Prostate gland (tissue), 2 donors: Measurements from ENCODE around the gene MZB1. TPM values are rescaled to one million over a fixed set of nuclear protein-coding genes. Genes with fewer than 3 reads are reported as not detected.

Experiments used
- DNase-seq: peaks from one replicate; pipeline ENCODE4 v3.0.0-alpha.2; 2019; ENCODE audit warnings: low spot score
- H3K27ac ChIP-seq, 2 donors: fragments of 200-600 bp; sonication (generic); 2 replicates each; pipeline ENCODE4 v1.5.1; 2017 to 2019
- H3K27me3 ChIP-seq: fragments of 200-600 bp; sonication (generic); replicated peaks from 2 replicates; pipeline ENCODE4 v1.5.1; 2019; ENCODE audit not compliant: insufficient read depth
- H3K36me3 ChIP-seq, 2 donors: fragments of 200-600 bp; sonication (generic); 1 replicate in 1 of 2; 2 replicates in 1 of 2; pipeline versions ENCODE4 v1.5.1 to v1.8.1; 2017 to 2019
- H3K4me1 ChIP-seq: fragments of 200-600 bp; sonication (generic); replicated peaks from 2 replicates; pipeline ENCODE4 v1.5.1; 2019
- H3K4me3 ChIP-seq, 2 donors: fragments of 200-600 bp; sonication (generic); 2 replicates each; pipeline ENCODE4 v1.5.1; 2017 to 2019
- H3K9me3 ChIP-seq: fragments of 200-600 bp; sonication (generic); 2 replicates; pipeline ENCODE4 v1.5.1; 2017
- CTCF ChIP-seq, 4 experiments: fragments of 200-600 bp in 2 of 4; fragments of 450-650 bp in 2 of 4; sonication (generic) in 2 of 4; IDR thresholded peaks; 1 replicate in 3 of 4; 2 replicates in 1 of 4; pipeline ENCODE4 v1.5.1; 2016 to 2019; ENCODE audit warnings: antibody characterized with exemption in 4 of 4, mild to moderate bottlenecking in 2 of 4, moderate library complexity in 2 of 4
- POLR2A ChIP-seq: fragments of 450-650 bp; IDR thresholded peaks from one replicate; pipeline ENCODE4 v1.6.1; 2016; ENCODE audit warnings: antibody characterized with exemption, mild to moderate bottlenecking
- POLR2AphosphoS5 ChIP-seq: sonication (generic); formaldehyde crosslinking; IDR thresholded peaks from one replicate; pipeline ENCODE4 v1.6.1; 2017; ENCODE audit warnings: antibody characterized with exemption
- WGBS: methylation state at CpG from one replicate; pipeline ENCODE4 v1.1.5; 2018; 5-methylcytosine and 5-hydroxymethylcytosine counted together
- intact Hi-C: fragments of 100-400 bp; cut with DNase I; formaldehyde crosslinking; loops from one replicate; pipeline ENCODE4 v1.14.2; 2022
- total RNA-seq, 2 donors: library from RNA; depleted of rRNA; stranded (reverse); fragments of >200 nt; gene quantifications; one replicate each; pipeline ENCODE4 v1.1.0, GENCODE V29; 2016

The MZB1 gene
- total RNA-seq, 2 donors from 2014 or later: 2.7 to 4.3 TPM

DNA sequence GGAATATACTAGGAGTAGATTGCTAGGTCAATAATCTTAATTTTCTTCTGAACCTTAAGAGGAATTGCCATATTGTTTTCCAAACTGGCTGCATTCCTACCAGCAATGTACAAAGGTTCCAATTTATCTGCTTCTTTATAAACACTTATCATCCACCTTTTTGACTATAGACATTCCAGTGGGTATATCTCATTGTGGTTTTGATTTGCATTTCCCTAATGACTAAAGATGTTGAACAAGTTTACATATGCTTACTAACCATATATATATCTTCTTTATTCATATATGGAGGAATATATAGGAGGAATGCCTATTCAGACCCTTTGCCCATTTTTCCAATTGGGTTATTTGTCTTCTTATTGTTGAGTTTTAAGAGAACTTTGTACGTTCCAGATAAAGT lies 42.0 kb upstream of the MZB1 start:
- Histone ChIP-seq H3K4me3 (no peak overlapping the region), H3K36me3 (no peaks in the 10 kb centered on the region), H3K27ac (no peak overlapping the region), H3K4me1 (no peaks in the 10 kb centered on the region), H3K9me3 (no peaks in the 10 kb centered on the region), H3K27me3 (no peaks in the 10 kb centered on the region)
- intact Hi-C loops: no loop called here
- TF ChIP-seq POLR2A: no peak
- no peak for TF ChIP-seq POLR2AphosphoS5
- TF ChIP-seq CTCF (IDR thresholded peaks at IDR 0.05): no peak
- DNase-seq: no peak
- 69% methylated on average over 1 of the region's 1 CpG for WGBS

DNA sequence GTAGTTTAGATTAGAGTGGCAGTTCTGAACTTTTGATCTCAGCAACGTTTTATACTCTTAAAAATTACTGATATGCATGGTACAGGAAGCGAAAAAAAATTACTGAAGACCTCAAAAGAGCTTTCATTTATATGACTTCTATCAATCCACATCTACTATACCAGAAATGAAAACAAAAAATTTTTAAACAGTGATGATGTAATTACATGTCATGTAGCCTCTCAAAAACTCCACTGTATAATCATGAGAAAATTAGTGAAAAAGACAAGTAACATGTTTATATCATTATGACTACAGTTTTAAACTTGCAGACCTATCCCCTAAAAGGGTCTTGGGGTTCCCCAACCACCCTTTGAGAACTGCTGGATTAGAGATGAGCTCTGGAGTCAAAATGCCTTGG lies 40.3 kb upstream of the MZB1 start:
- H3K36me3 ChIP-seq: no peaks in the 10 kb centered on the region
- no peaks in the 10 kb centered on the region for H3K27me3 ChIP-seq
- 91% methylated on average over 2 of the region's 2 CpGs for WGBS
- intact Hi-C loops: no loop called here
- no peak overlapping the region for H3K4me3 ChIP-seq
- no peaks in the 10 kb centered on the region for H3K9me3 ChIP-seq
- H3K27ac ChIP-seq: no peak overlapping the region
- no peak for DNase-seq
- TF ChIP-seq POLR2AphosphoS5 (no peak), POLR2A (no peak), CTCF (IDR thresholded peaks at IDR 0.05) (no peak)
- no peaks in the 10 kb centered on the region for H3K4me1 ChIP-seq

- TF ChIP-seq CTCF (IDR thresholded peaks at IDR 0.05): no peak
Observed at GRCh38 chr5:139426203-139426885, 36.6 kb upstream of the MZB1 start.

GRCh38 chr5:139425497-139425896 lies 35.8 kb upstream of the MZB1 start:
- no peak for DNase-seq
- 38% methylated on average over 5 of the region's 5 CpGs for WGBS
- Histone ChIP-seq H3K9me3 (no peaks in the 10 kb centered on the region), H3K36me3 (no peaks in the 10 kb centered on the region), H3K4me3 (no peak overlapping the region), H3K4me1 (no peaks in the 10 kb centered on the region), H3K27me3 (no peaks in the 10 kb centered on the region), H3K27ac (no peak overlapping the region)
- no peak for TF ChIP-seq POLR2A
- no peak for TF ChIP-seq CTCF (IDR thresholded peaks at IDR 0.05)
- TF ChIP-seq POLR2AphosphoS5: no peak
- intact Hi-C loops: no loop called here

More at GRCh38 chr5:139426203-139426885, 36.6 kb upstream of the MZB1 start:
- Histone ChIP-seq H3K4me1 (no peaks in the 10 kb centered on the region), H3K4me3 (no peak overlapping the region), H3K27me3 (no peaks in the 10 kb centered on the region), H3K36me3 (no peaks in the 10 kb centered on the region), H3K9me3 (no peaks in the 10 kb centered on the region), H3K27ac (no peak overlapping the region)
- 79% methylated on average over 8 of the region's 8 CpGs for WGBS
- DNase-seq: no peak
- intact Hi-C loops: no loop called here

GRCh38 chr5:139422307-139422893 lies 32.7 kb upstream of the MZB1 start:
- intact Hi-C loops: loop anchor here (2.0 to 5.0 kb wide), 2 partner anchors 90 to 342 kb away; no protein-coding TSS in a partner anchor

More at GRCh38 chr5:139422307-139422893, 32.7 kb upstream of the MZB1 start:
- Histone ChIP-seq H3K4me3 (no peak overlapping the region), H3K9me3 (no peaks in the 10 kb centered on the region), H3K36me3 (no peaks in the 10 kb centered on the region), H3K27ac (no peak overlapping the region), H3K27me3 (no peaks in the 10 kb centered on the region), H3K4me1 (no peaks in the 10 kb centered on the region)
- WGBS: 39% methylated on average over 5 of the region's 5 CpGs
- TF ChIP-seq POLR2A (no peak), POLR2AphosphoS5 (peak; percentile 45), CTCF (IDR thresholded peaks at IDR 0.05) (peak; percentile 32 to 85 (median 62))
- DNase-seq: peak; percentile 33
